HG02885 (cell line): Measurements from ENCODE around the gene MPP7.

Experiments
- ATAC-seq: cut with Tn5 transposase; IDR thresholded peaks from one replicate; pipeline ENCODE4 v1.9.1; 2021; ENCODE audit warnings: mild to moderate bottlenecking; ENCODE audit not compliant: unreplicated experiment, poor library complexity

The MPP7 gene

DNA sequence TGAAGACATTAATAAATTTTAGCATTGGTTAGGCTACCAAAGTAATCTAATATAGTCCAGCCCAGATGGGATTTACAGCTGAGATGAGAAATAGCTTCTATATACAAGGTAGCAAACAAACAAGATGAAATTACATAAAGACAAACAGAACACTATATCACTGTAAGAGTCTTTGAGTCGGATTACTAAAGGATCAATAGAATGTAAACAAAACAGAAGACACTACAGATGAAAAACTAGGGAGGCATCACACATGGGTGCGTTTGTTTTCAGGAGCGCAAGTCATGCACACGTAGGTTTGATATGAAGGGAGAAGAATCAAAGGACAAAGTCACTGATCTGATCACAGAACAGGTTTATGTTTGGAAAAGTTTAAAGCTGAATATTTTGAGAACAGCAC, 26.5 kb downstream of the MPP7 start:
- no peak for ATAC-seq

DNA sequence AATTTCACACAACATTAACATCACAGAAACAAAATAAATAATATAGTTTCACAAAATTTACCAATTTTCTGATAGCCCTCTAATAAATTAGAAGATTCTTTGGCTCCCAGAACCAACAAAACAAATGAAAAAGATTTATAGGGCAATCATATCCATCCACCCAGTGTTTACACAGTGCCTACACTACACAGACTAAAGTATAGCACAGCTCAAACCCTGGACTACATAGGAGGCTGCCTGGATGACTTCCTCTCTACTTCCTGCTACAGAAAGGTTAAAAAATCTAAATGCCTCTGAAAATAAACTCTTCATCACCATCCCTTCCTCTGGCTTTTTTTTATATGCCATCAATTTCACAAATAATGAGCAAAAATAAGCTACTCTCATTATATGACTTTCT, 28.4 kb downstream of the MPP7 start:
- ATAC-seq, result no peak

DNA sequence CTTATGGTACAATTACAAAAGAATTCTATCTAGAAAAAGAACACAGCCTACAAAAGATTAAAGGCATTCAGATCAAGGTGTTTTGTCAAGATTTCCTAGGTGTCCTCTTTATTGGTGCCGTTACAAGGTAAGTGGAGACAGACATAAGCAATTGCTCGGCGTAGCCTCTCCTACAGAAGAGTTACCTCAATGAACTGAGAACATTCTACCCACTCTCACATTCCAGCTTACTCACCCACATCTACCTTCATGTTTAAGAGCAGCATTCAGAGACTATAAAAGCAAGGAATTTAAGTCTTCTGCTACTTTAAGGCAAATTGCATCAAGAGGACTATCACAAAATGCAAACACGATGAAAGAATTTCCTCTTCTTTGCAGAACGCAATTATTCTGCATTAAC, 29.5 kb downstream of the MPP7 start:
- no peak for ATAC-seq

DNA sequence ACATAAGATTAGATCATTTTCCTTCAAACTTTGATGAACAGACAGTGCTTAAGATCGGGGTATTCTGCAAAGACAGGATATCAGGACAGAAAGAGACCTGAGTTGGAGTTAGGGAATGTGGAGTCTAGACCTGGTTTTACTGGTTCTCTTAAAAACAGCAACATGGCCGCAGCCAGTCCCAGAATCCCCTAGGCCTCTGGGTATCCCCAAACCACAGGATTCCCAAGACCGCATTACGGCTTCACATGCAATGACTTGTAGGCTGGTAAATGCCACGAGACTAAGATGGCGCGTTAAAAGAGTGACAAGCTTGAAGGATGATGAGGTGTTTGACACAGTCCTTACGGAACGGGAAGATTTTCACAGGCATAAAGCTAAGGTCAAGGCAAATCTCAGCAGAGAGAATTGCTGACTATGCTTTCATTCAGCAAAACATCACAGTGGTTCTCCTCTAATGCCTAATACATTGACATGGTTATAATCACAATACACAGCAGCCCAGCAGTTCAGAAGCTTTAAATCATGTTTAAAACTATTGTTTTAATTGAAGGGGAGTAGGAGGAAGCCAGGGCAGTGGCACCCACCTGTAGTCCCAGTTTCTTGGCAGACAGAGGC, 32.9 kb downstream of the MPP7 start:
- ATAC-seq, result no peak

DNA sequence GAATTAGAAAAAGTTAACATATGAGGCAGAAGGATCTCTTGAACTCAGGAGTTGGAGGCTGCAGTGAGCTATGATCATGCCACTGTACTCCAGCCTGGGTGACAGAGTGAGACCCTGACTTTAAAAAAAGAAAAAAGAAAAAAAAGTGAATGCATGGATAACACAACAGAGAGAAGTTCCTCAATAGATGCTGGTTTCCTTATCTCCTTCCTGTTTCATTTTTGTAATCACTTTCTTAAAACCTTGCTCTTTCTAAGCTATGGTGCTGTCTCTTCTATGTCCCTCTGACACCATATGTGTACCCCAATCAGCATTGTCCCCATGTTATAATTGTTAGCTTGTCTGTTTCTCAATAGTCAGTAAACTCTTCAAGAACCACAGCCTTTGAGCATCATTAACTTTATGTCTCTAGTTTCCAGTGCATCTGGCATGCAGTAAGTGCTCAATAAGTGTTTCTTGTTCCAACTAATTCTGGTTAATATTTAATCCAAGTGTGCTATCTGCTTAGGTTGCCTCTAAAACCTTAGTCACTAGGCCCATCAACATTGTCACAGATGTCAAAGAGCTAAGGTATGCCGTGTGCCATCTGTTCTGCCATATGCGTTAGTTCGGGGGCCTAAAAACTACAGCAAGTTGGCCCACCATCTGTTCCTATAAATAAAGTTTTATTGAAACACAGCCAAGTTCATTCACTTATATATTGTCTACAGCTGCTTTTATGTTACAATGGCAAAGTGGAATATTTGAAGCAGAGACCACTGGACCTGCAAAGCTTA, 36.2 kb downstream of the MPP7 start:
- no peak for ATAC-seq

DNA sequence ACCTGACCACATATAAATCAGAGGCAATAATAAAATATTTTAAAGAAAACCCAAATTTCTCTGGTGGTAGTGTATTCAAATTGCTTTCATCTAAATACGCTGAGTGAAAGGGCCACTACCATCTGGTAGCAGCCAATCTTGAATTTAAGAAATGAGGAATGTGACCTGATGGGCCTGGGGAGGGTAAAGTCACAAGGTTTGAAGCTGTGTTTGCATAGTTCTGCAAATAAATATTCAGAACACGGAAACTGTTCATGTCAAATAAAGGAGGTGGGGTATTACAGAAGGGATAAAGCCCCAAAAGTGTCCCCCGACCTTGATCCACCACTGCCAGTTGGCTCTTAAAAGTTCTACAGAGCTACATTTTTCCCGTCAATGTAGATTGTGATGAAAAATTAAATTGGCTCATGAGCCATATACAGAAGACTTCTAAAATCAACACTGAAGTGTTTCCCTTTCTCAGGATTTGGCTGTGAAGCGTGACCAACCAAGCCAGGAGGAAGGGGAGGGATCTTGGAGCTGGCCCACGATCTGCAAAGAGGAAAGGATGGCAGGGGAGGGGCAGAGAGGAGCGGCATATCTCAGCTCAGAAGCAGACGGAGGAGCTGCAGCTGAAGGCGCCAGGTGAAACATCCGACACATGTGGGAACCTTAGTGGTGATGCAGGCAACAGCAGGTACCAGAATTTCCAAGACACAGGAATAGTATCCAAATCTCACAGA, 39.6 kb downstream of the MPP7 start:
- ATAC-seq, result no peak

DNA sequence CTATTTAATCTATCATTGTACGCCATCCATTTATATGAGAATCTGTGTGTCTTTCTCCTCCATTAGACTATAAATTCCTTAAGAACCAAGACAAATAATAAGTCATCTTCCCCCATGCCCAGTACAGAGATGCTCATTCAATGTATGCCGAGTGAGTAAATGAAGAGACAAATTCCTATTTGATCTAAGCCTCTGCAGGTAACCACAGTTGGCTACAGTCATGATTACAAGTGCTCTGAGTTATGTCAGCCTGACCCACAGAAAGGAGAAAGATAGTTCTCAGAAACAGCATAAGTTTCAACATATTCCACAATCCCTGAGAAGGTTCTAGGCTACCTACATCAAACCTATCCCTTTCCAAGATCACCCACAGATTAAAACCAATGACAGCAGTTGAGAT, 46.1 kb downstream of the MPP7 start:
- no peak for ATAC-seq

DNA sequence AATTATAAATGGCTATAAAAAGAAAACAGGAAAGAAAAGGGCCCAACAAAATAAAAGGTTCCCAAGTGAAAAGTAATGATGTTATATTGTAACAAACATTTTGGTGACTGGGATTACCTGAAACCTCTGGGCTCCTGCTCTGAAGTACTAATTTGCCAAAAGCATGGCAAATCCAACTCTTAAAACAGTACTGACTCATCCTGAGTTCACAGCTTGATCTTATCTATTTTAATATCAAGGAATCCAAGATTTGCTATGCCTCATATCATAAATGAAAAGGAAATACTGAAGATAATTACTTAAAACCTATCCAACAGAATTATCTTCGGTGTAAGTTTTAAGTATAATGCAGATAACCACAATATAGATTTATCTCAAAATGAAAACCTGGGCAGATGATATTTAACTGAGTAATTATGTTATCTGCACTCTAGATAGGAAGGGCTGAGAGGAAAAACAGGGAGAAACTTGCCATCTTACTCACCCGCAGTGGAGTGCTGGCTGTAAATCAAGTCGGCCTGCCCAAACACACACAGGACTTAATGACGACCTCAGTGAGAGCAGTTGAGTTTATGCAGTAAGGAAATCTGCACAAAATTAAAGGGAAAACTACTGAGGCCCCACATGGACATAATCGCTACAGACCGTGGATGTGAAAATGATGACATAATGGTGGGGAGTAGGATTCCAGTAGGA, 48.4 kb downstream of the MPP7 start:
- no peak for ATAC-seq

DNA sequence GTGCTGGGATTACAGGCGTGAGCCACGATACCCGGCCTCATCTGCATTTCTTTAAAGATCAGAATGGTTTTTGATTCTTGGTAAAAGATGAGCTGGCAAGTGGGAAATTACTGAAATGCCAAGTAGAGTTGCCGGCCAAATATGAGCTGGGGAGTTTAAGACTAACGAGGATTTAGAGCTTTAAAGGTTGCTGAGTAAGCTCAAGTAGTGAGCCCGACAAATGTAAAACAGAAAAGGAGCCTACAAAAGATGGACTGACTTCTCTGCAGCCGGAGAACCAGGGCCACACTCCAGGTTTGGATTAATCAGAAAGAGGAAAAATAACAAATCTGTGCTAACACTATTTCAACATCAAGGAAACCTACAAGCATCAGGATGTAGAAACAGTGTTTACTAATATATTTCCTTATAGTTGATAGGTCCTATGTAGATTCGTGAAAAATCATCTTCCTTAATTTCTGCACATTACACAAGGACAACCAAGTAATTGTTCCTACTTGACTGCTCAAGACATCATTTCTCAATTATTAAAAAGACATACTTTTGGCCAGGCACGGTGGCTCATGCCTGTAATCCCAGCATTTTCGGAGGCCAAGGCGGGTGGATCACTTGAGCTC, 49.6 kb downstream of the MPP7 start:
- no peak for ATAC-seq
